Fibroblast of lung (primary cell): ENCODE data around the gene FCMR. TPM values are rescaled to one million over a fixed set of nuclear protein-coding genes. Genes with fewer than 3 reads are reported as not detected.
A peak's percentile ranks its signal among the peaks of the same experiment; 100 is the strongest.

Experiments
- DNase-seq, 2 donors: peaks; one replicate each; pipeline versions ENCODE4 v3.0.0 to v3.0.0-alpha.2; 2010; ENCODE audit warnings: low read depth in 2 of 2
- H2AFZ ChIP-seq: 2 replicates; pipeline ENCODE4 v1.5.1; 2012; ENCODE audit warnings: low read length, control low read depth, inconsistent platforms
- H3K27ac ChIP-seq: 2 replicates; pipeline ENCODE4 v1.5.1; 2011; ENCODE audit warnings: low read length, control low read depth; ENCODE audit not compliant: insufficient read depth
- H3K27me3 ChIP-seq: 2 replicates; pipeline ENCODE4 v1.5.1; 2011; ENCODE audit warnings: mild to moderate bottlenecking, low read length; ENCODE audit not compliant: control insufficient read depth, insufficient read depth
- H3K36me3 ChIP-seq: 2 replicates; pipeline ENCODE4 v1.5.1; 2011; ENCODE audit warnings: low read length; ENCODE audit not compliant: control insufficient read depth, insufficient read depth
- H3K4me1 ChIP-seq: 2 replicates; pipeline ENCODE4 v1.5.1; 2011; ENCODE audit warnings: low read length; ENCODE audit not compliant: control insufficient read depth, insufficient read depth; ENCODE audit errors: extremely low read depth
- H3K4me2 ChIP-seq: 2 replicates; pipeline ENCODE4 v1.5.1; 2011; ENCODE audit warnings: low read length, control low read depth; ENCODE audit not compliant: insufficient read depth; ENCODE audit errors: extremely low read depth
- H3K4me3 ChIP-seq, 4 experiments: fragments of 200-600 bp in 1 of 4; sonication (generic) in 1 of 4; replicated peaks in 1 of 4; 2 replicates each; pipeline ENCODE4 v1.5.1; 2011 to 2016; ENCODE audit warnings: low read length in 4 of 4, low read depth in 3 of 4, mild to moderate bottlenecking in 3 of 4, control low read depth in 2 of 4, inconsistent platforms in 1 of 4, mixed read lengths in 1 of 4; ENCODE audit not compliant: insufficient read depth in 1 of 4; ENCODE audit errors: control extremely low read depth in 1 of 4
- H3K79me2 ChIP-seq: 2 replicates; pipeline ENCODE4 v1.5.1; 2012; ENCODE audit warnings: mild to moderate bottlenecking, low read length, inconsistent platforms; ENCODE audit not compliant: control insufficient read depth, insufficient read depth
- H3K9ac ChIP-seq: 2 replicates; pipeline ENCODE4 v1.5.1; 2011; ENCODE audit warnings: mild to moderate bottlenecking, low read length, control low read depth; ENCODE audit not compliant: insufficient read depth
- H3K9me3 ChIP-seq: 2 replicates; pipeline ENCODE4 v1.5.1; 2012; ENCODE audit warnings: low read depth, low read length; ENCODE audit not compliant: control insufficient read depth, insufficient read depth
- H4K20me1 ChIP-seq: 2 replicates; pipeline ENCODE4 v1.5.1; 2011; ENCODE audit warnings: low read length; ENCODE audit not compliant: control insufficient read depth, insufficient read depth; ENCODE audit errors: extremely low read depth
- CTCF ChIP-seq, 2 donors: IDR thresholded peaks in 1 of 2; conservative IDR thresholded peaks in 1 of 2; 1 replicate in 1 of 2; 2 replicates in 1 of 2; pipeline ENCODE4 v1.5.1; 2011 to 2012; ENCODE audit warnings: low read length in 2 of 2, control low read depth in 1 of 2, inconsistent platforms in 1 of 2, low read depth in 1 of 2, mild to moderate bottlenecking in 1 of 2
- EZH2 ChIP-seq: IDR thresholded peaks from 2 replicates; pipeline ENCODE4 v1.5.1; 2012; ENCODE audit warnings: low read length, control low read depth, mild to moderate bottlenecking; ENCODE audit errors: missing control alignments
- polyA plus RNA-seq, 2 donors: library from polyadenylated mRNA; depleted of rRNA in 1 of 2; stranded (reverse) in 1 of 2; unstranded in 1 of 2; fragments of >200 nt; gene quantifications; 2 replicates each; pipeline ENCODE4 v1.2.1, GENCODE V29; 2011 to 2012; ENCODE audit warnings: missing spikeins in 1 of 2
- total RNA-seq: library from RNA; depleted of rRNA; stranded (reverse); fragments of >200 nt; gene quantifications from 2 replicates; pipeline ENCODE4 v1.2.1, GENCODE V29; 2014

The FCMR gene
- total and polyA plus RNA-seq, 2 donors (not counting 1 experiment from before 2014, with no cell fraction given) = 0.33 to 4.3 TPM

- peak overlapping the region; percentile 60 for H2AFZ ChIP-seq
- H4K20me1 ChIP-seq = no peaks in the 10 kb centered on the region
- H3K4me3 ChIP-seq = peak overlapping the region; percentile 42 to 60 (median 45)
- peaks cover 6% of the 10 kb centered on the region for H3K27me3 ChIP-seq
- H3K36me3 ChIP-seq = no peaks in the 10 kb centered on the region
- TF ChIP-seq CTCF (conservative IDR thresholded peaks at IDR 0.05 in 1 of 2, IDR thresholded peaks at IDR 0.05 in 1 of 2; ENCODE audit: low read depth in 1 of 2, low read length in 2 of 2) (no peak), EZH2 (no peak)
- H3K27ac ChIP-seq = peak overlapping the region; percentile 63
- H3K9ac ChIP-seq = peak overlapping the region; percentile 77
- H3K4me1 ChIP-seq = peaks cover 5% of the 10 kb centered on the region
- H3K9me3 ChIP-seq = no peaks in the 10 kb centered on the region
- no peaks in the 10 kb centered on the region for H3K79me2 ChIP-seq
- DNase-seq = no peak
- H3K4me2 ChIP-seq = peak overlapping the region; percentile 79
These were observed 12.4 kb downstream of the FCMR start for GRCh38 chr1:206909161-206909882.

GRCh38 chr1:206908038-206908437 lies 13.7 kb downstream of the FCMR start:
- Histone ChIP-seq H3K4me1 (peaks cover 5% of the 10 kb centered on the region), H3K4me2 (no peak overlapping the region), H3K27me3 (no peaks in the 10 kb centered on the region), H3K27ac (no peak overlapping the region), H3K36me3 (no peaks in the 10 kb centered on the region), H3K9ac (no peak overlapping the region), H3K9me3 (no peaks in the 10 kb centered on the region), H4K20me1 (no peaks in the 10 kb centered on the region), H3K4me3 (no peak overlapping the region), H3K79me2 (no peaks in the 10 kb centered on the region), H2AFZ (no peak overlapping the region)
- TF ChIP-seq CTCF (conservative IDR thresholded peaks at IDR 0.05 in 1 of 2, IDR thresholded peaks at IDR 0.05 in 1 of 2; ENCODE audit: low read depth in 1 of 2, low read length in 2 of 2) (no peak), EZH2 (no peak)
- DNase-seq = no peak

- Histone ChIP-seq H3K4me2 (no peak overlapping the region), H4K20me1 (no peaks in the 10 kb centered on the region), H3K27ac (no peak overlapping the region), H3K9me3 (no peaks in the 10 kb centered on the region), H3K79me2 (no peaks in the 10 kb centered on the region), H2AFZ (no peak overlapping the region), H3K36me3 (no peaks in the 10 kb centered on the region), H3K9ac (no peak overlapping the region), H3K4me1 (peaks cover 5% of the 10 kb centered on the region), H3K4me3 (no peak overlapping the region), H3K27me3 (no peaks in the 10 kb centered on the region)
- peak in 1 of 2 donors; percentile 26 for TF ChIP-seq CTCF (conservative IDR thresholded peaks at IDR 0.05 in 1 of 2, IDR thresholded peaks at IDR 0.05 in 1 of 2; ENCODE audit: low read depth in 1 of 2, low read length in 2 of 2)
- TF ChIP-seq EZH2 = no peak
- DNase-seq = no peak
These were observed 14.3 kb downstream of the FCMR start for GRCh38 chr1:206907304-206907991.
